Activated T-helper 17 cell treated with anti-CD3 and anti-CD28 coated beads, Interleukin-2, amount 50 U/mL, for 72 hours (primary cell): ENCODE results near the gene WWTR1. TPM values are rescaled to one million over a fixed set of nuclear protein-coding genes. Genes with fewer than 3 reads are reported as not detected.

Experiments
- ATAC-seq: fragments of 150-1000 bp; cut with Tn5 transposase; replicated peaks from 2 replicates; pipeline ENCODE4 v1.10.0; 2021; ENCODE audit warnings: mild to moderate bottlenecking, moderate library complexity
- H3K27ac Mint-ChIP-seq: one replicate; pipeline ENCODE4 v1.8.0; 2022; ENCODE audit warnings: mixed read lengths
- H3K27me3 Mint-ChIP-seq: one replicate; pipeline ENCODE4 v1.8.0; 2022; ENCODE audit warnings: mixed read lengths
- H3K36me3 Mint-ChIP-seq: one replicate; pipeline ENCODE4 v1.8.0; 2022; ENCODE audit warnings: low read depth, mild to moderate bottlenecking, mixed read lengths
- H3K4me1 Mint-ChIP-seq: one replicate; pipeline ENCODE4 v1.8.0; 2022; ENCODE audit warnings: mixed read lengths
- H3K4me3 Mint-ChIP-seq: one replicate; pipeline ENCODE4 v1.8.0; 2022; ENCODE audit warnings: mild to moderate bottlenecking, mixed read lengths
- H3K9me3 Mint-ChIP-seq: one replicate; pipeline ENCODE4 v1.8.0; 2022; ENCODE audit warnings: mixed read lengths
- total RNA-seq, 2 donors: library from RNA; stranded (reverse); gene quantifications; one replicate each; pipeline ENCODE4 v1.2.3, GENCODE V29; 2022

Gene WWTR1
- total RNA-seq, 2 donors from 2014 or later: 1.8 to 2.8 TPM

DNA sequence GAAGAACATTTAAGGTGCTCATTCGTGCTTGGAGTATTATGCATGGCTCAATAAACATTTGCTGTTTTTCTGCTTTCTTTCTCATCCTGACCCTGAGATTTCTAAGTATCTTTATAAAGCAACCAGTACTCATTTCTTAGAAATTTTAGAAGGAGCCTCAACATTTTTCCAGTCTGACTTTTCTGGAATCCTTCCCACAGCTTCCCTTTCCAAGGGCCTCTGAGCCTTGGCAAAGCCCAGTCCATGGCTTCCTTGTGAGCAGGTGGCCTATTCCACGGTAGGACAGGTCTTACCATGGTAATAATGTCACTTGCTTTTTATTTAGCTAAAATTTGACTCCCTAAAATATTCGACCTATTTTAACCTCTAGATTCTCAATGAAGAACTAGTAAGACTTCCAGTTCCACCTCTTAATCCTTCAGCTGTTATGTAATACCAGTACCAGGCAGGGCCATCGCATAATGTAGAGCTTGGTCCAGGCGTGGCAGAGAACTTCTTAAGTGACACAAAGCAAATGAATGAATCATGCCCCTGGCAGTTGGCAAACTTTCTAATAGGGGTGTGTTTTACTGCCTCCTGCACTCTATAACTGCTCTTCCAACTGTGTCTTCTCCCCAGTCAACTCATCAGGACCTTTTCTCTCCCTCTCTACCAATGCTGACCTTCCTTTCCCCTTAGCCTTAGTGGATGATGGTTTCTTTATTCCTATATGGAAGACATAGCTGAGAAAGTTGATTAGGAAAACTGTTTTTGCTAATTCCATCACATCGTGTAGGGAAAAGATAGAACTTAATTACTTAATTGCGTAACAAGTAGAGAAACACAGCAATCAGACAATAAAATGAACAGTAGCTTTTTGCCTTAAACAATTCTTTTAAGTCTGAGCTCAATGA, 184.2 kb downstream of the WWTR1 start:
- Mint-ChIP-seq H3K4me3 (no peak overlapping the region), H3K27ac (no peak overlapping the region), H3K27me3 (peaks cover 11% of the 10 kb centered on the region), H3K4me1 (no peaks in the 10 kb centered on the region), H3K36me3 (no peaks in the 10 kb centered on the region), H3K9me3 (no peaks in the 10 kb centered on the region)
- ATAC-seq: no peak

GRCh38 chr3:149472030-149472797, 185.6 kb downstream of the WWTR1 start:
- no peaks in the 10 kb centered on the region for H3K9me3 Mint-ChIP-seq
- H3K27ac Mint-ChIP-seq: no peak overlapping the region
- H3K4me1 Mint-ChIP-seq: no peaks in the 10 kb centered on the region
- no peak for ATAC-seq
- H3K27me3 Mint-ChIP-seq: peaks cover 13% of the 10 kb centered on the region
- H3K4me3 Mint-ChIP-seq: no peak overlapping the region
- H3K36me3 Mint-ChIP-seq: no peaks in the 10 kb centered on the region

DNA sequence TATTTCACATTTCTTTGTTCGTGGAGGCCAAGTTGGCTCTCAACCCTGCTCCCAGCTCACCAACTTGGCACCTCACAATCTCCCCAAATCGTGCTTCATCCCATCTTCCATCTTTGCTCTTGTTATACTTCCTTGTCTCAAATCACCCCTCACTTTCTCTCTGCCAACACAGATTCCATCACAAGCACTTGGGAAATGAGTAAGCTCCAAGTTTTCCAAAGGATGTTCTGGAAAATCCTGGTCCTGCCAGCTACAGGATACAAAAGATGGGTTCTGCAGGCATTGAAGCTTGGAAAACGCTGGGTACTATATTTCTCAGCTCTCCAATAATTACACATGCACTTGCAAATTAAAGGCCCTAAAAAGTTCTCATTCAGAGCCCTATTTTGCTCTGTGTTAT, 187.4 kb downstream of the WWTR1 start:
- peaks cover 9% of the 10 kb centered on the region for H3K27me3 Mint-ChIP-seq
- H3K27ac Mint-ChIP-seq: no peak overlapping the region
- no peak for ATAC-seq
- H3K36me3 Mint-ChIP-seq: no peaks in the 10 kb centered on the region
- H3K4me1 Mint-ChIP-seq: no peaks in the 10 kb centered on the region
- H3K9me3 Mint-ChIP-seq: no peaks in the 10 kb centered on the region
- H3K4me3 Mint-ChIP-seq: no peak overlapping the region

GRCh38 chr3:149468504-149469212, 189.2 kb downstream of the WWTR1 start:
- Mint-ChIP-seq H3K4me3 (no peak overlapping the region), H3K27ac (no peak overlapping the region), H3K27me3 (peaks cover 14% of the 10 kb centered on the region), H3K9me3 (no peaks in the 10 kb centered on the region), H3K36me3 (no peaks in the 10 kb centered on the region), H3K4me1 (no peaks in the 10 kb centered on the region)
- ATAC-seq: no peak

Other genes starting within 250 kb of the WWTR1 start
- not detected for gene TM4SF4, start 183.3 kb downstream of the WWTR1 start, total RNA-seq
- 10 to 100 TPM; 20.1 to 23.3 TPM for gene COMMD2, start 94.5 kb upstream of the WWTR1 start, total RNA-seq
- not detected for gene ANKUB1, start 134.5 kb upstream of the WWTR1 start, total RNA-seq
- 10 to 100 TPM; 35.3 to 38.6 TPM for gene RNF13, start 155.2 kb upstream of the WWTR1 start, total RNA-seq